H7 (cell line): Measurements from ENCODE around the gene SLC29A1. TPM values are rescaled to one million over a fixed set of nuclear protein-coding genes. Genes with fewer than 3 reads are reported as not detected.
"Not testable (repeated sequence)": the region's sequence is repeated elsewhere in the genome, so short reads cannot be mapped to it uniquely, and the experiment has no call there.

ENCODE experiments used
- DNase-seq: peaks from one replicate; pipeline ENCODE4 v3.0.0; 2012
- H3K27me3 ChIP-seq: 2 replicates; pipeline ENCODE4 v1.6.0; 2011; ENCODE audit warnings: mild to moderate bottlenecking, low read length; ENCODE audit not compliant: control insufficient read depth, insufficient read depth
- H3K36me3 ChIP-seq: replicated peaks from 2 replicates; pipeline ENCODE4 v1.5.1; 2011; ENCODE audit warnings: low read length; ENCODE audit not compliant: control insufficient read depth, insufficient read depth
- H3K4me3 ChIP-seq: 2 replicates; pipeline ENCODE4 v1.5.1; 2011; ENCODE audit warnings: low read depth, mild to moderate bottlenecking, control low read depth, low read length, moderate library complexity; ENCODE audit not compliant: insufficient read depth
- total RNA-seq: library from RNA; depleted of rRNA; stranded (reverse); fragments of >200 nt; shearing (Covaris generic); gene quantifications from 2 replicates; pipeline ENCODE4 v1.2.3, GENCODE V29; 2014

SLC29A1 gene
- total RNA-seq, 1 experiment from 2014 or later = 68.6 TPM

DNA sequence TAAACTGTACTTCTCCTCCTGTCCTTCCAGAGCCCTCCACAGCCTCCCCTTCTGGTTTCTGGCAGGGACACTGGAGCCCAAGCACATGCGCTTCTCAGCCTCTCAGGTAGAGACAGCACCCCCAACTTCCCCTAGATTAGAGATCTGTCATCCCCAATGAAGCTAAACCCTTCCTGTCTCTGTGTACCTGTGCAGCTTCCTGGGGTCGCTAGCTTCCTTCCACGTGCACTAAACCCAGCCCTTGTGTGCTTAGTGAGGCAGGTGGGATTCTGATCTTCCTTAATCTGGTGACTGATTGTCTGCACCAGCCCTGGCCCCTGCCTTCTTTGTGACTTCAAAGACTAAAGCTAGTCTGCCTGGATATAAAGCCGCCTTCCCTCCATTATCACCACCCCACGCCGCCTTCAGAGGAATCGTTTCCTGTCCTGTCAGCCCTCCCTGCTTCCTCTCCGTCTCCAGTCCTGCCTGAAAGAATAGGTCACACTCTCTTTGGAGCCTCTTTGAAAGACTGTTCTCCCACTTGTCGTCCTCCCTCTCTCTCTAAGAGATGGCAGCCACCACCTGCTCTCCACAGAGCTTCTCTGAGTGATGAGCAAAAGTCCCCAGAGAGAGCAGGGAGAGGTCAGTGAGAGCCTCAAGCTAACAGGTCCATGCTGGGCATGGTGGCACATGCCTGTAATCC is 37.3 kb upstream of the SLC29A1 start:
- peak; percentile 33 for DNase-seq
- Histone ChIP-seq H3K36me3 (no peaks in the 10 kb centered on the region), H3K4me3 (no peak overlapping the region), H3K27me3 (no peaks in the 10 kb centered on the region; the same call in 1 of the 2 replicates)

- no peaks in the 10 kb centered on the region for H3K36me3 ChIP-seq
- H3K27me3 ChIP-seq = no peaks in the 10 kb centered on the region; the same call in 1 of the 2 replicates
- DNase-seq = no peak
- no peak overlapping the region for H3K4me3 ChIP-seq
Measured at GRCh38 chr6:44186635-44187025, 36.8 kb upstream of the SLC29A1 start.

DNA sequence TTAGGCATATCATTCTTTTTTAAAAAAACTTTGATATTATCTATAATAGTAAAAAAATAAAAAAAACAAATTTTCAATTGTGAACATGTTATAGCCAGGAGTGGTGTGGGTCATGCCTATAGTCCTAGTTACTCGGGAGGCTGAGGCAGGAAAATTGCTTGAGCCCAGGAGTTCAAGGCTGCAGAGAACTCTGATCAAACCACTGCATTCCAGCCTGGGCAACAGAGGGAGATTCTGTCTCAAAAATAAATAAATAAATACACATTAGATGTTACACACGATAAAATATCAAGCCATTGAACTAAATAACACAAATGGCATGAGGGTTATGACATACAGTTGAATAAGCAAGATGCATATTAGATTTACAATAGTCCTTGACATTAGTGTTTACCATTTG is 34.6 kb upstream of the SLC29A1 start:
- DNase-seq = no peak
- Histone ChIP-seq H3K4me3 (no peak overlapping the region), H3K27me3 (no peaks in the 10 kb centered on the region; the same call in 1 of the 2 replicates), H3K36me3 (no peaks in the 10 kb centered on the region)

DNA sequence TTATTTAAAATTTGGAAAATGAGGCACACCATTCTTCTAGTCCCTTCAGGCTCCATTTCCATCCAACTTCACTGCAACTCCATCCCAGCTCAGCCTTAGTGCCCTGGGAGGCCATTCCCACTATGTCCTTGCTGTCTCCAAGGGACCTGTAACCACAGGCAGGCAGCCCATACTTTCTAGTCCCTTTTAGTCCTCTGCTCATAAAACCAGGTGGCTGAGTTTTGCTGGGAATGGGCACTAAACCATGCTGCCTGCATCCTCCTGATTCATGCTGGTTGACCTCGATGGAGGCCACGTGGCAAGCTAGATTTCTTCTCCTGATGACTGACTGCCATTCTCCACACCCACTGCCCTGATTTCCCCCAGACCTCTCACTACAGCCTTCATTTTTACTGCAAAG is 34.1 kb upstream of the SLC29A1 start:
- Histone ChIP-seq H3K27me3 (no peaks in the 10 kb centered on the region; the same call in 1 of the 2 replicates), H3K4me3 (no peak overlapping the region), H3K36me3 (no peaks in the 10 kb centered on the region)
- no peak for DNase-seq

- no peak for DNase-seq
- no peak overlapping the region for H3K4me3 ChIP-seq
- no peaks in the 10 kb centered on the region; the same call in 1 of the 2 replicates for H3K27me3 ChIP-seq
- H3K36me3 ChIP-seq = no peaks in the 10 kb centered on the region
Measured at GRCh38 chr6:44190715-44191114, 32.7 kb upstream of the SLC29A1 start.

GRCh38 chr6:44192428-44193041 is 30.9 kb upstream of the SLC29A1 start:
- peak; percentile 78 for DNase-seq
- Histone ChIP-seq H3K36me3 (no peaks in the 10 kb centered on the region), H3K4me3 (no peak overlapping the region), H3K27me3 (no peaks in the 10 kb centered on the region)

DNA sequence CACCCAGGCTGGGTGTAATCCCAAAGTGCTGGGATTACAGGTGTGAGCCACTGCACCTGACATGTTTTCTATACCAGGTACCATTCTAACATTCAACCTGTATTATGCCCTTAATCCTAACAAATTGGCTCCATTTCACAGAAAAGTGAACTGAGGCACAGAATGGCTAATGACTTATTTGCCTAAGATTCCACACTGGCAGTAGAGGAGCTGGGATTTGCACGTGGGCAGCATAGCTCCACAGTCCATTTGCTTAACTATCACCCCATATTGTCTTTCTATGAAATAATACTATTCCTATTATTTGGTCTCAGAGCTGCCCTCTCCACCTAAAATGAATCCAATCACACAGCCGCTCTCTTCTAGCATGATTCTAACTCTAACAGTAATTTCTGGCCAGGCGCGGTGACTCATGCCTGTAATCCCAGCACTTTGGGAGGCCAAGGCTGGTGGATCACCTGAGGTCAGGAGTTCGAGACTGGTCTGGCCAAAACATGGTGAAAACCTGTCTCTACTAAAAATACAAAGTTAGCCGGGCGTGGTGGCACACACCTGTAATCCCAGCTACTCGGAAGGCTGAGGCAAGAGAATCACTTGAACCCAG is 30.0 kb upstream of the SLC29A1 start:
- Histone ChIP-seq H3K36me3 (no peaks in the 10 kb centered on the region), H3K27me3 (no peaks in the 10 kb centered on the region), H3K4me3 (no peak overlapping the region)
- DNase-seq = no peak

DNA sequence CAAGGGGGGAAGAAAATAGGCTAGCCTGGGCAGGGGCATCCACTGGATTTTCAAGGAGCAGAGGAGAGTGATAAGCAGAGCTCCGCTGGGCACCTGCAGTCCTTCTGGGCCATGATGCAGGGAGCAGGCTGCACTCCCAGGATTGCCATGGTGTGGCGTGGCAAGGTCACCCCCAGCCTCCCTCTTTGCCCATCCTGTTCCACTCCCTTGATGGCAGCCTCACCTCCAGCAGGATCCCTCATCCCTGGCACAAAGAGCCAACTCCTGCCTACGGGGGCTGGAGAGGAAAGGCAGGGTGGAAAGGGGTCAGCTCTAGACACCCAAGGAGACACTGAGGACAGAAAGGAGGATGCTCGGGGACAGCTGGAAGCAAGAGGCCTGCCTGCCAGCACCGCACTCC is 29.1 kb upstream of the SLC29A1 start:
- Histone ChIP-seq H3K4me3 (no peak overlapping the region), H3K36me3 (no peaks in the 10 kb centered on the region), H3K27me3 (no peaks in the 10 kb centered on the region)
- no peak for DNase-seq

DNA sequence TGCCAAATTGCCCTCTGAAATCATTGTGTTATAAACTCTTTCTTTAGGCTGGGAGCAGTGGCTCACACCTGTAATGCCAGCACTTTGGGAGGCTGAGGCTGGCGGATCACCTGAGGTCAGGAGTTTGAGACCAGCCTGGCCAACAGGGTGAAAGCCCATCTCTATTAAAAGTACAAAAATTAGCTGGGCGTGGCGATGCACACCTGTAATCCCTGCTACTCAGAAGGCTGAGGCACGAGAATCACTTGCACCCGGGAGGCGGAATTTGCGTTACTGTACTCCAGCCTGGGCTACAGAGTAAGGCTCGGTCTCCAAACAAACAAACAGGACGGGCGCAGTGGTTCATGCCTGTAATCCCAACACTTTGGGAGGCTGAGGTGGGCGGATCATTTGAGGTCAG is 27.0 kb upstream of the SLC29A1 start:
- H3K4me3 ChIP-seq, H3K27me3 ChIP-seq, H3K36me3 ChIP-seq, DNase-seq: not testable (repeated sequence)

- DNase-seq = no peak
- Histone ChIP-seq H3K27me3 (no peaks in the 10 kb centered on the region), H3K4me3 (no peak overlapping the region), H3K36me3 (no peaks in the 10 kb centered on the region)
Measured at GRCh38 chr6:44198684-44199083, 24.7 kb upstream of the SLC29A1 start.

- Histone ChIP-seq H3K27me3 (no peaks in the 10 kb centered on the region), H3K4me3 (no peak overlapping the region), H3K36me3 (no peaks in the 10 kb centered on the region)
- no peak for DNase-seq
Measured at GRCh38 chr6:44199883-44200282, 23.5 kb upstream of the SLC29A1 start.

- Histone ChIP-seq H3K27me3 (no peaks in the 10 kb centered on the region), H3K36me3 (no peaks in the 10 kb centered on the region), H3K4me3 (no peak overlapping the region)
- DNase-seq = no peak
Measured at GRCh38 chr6:44201200-44201599, 22.2 kb upstream of the SLC29A1 start.

GRCh38 chr6:44201638-44202303 is 21.6 kb upstream of the SLC29A1 start:
- Histone ChIP-seq H3K27me3 (no peaks in the 10 kb centered on the region), H3K36me3 (no peaks in the 10 kb centered on the region), H3K4me3 (no peak overlapping the region)
- DNase-seq = no peak

DNA sequence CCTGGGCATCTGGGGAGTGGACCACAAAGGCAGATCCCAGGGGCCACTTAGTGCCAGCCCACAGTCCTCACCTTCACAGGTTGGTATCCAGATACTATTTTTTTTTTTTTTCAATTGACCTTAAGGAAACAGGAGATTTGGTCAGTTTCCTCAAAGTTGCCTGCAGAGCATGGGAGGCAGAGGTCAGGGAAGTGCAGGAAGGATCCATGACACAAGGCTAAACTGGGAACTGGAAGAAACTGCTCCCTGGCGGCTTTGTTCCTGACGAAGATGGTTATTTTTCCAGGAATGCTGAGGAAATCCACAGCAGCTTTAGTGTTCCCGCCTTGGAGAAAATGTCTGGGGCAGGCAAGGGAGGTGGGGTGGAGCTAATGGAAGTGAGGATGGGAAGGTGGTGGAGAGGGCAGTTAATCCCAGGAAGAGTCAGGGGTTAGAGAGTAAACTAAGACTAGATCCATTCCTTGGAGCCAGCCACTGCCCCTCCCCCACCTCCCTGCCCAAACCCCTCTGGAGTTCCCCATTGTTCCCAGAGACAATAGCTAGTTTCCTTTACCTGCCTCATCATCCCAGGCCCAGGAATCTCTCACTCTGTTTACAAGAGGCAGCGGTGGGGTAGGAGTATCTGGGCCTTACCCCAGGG is 20.9 kb upstream of the SLC29A1 start:
- no peak overlapping the region for H3K4me3 ChIP-seq
- H3K36me3 ChIP-seq = no peaks in the 10 kb centered on the region
- no peaks in the 10 kb centered on the region for H3K27me3 ChIP-seq
- peak; percentile 82 for DNase-seq
